Lower leg skin (tissue), 3 donors: ENCODE data around the gene SHMT1.
"Not testable (repeated sequence)": the region's sequence is repeated elsewhere in the genome, so short reads cannot be mapped to it uniquely, and the experiment has no call there.

Experiments used
- CTCF ChIP-seq, 3 donors: fragments of 450-650 bp; IDR thresholded peaks; one replicate each; pipeline ENCODE4 v1.5.1; 2016; ENCODE audit warnings: antibody characterized with exemption in 3 of 3, mild to moderate bottlenecking in 3 of 3, moderate library complexity in 2 of 3
- POLR2A ChIP-seq, 2 donors: fragments of 450-650 bp; IDR thresholded peaks; one replicate each; pipeline ENCODE4 v1.6.1; 2016 to 2017; ENCODE audit warnings: antibody characterized with exemption in 2 of 2, mild to moderate bottlenecking in 1 of 2, moderate library complexity in 1 of 2

DNA sequence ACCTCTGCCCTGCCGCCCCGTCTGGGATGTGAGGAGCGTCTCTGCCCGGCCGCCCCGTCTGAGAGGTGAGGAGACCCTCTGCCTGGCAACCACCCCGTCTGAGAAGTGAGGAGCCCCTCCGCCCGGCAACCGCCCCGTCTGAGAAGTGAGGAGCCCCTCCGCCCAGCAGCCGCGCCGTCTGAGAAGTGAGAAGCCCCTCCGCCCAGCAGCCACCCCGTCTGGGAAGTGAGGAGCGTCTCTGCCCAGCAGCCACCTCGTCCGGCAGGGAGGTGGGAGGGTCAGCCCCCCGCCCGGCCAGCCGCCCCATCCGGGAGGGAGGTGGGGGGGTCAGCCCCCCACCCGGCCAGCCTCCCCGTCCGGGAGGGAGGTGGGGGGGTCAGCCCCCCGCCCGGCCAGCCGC is 65.3 kb downstream of the SHMT1 start:
- TF ChIP-seq POLR2A, CTCF (IDR thresholded peaks at IDR 0.05): not testable (repeated sequence)
